ENCODE data around the gene ADD3. TPM values are rescaled to one million over a fixed set of nuclear protein-coding genes. Genes with fewer than 3 reads are reported as not detected.

Gene ADD3
- total and polyA plus RNA-seq, 2 donors (not counting 3 experiments of a cell fraction or from before 2014, with no cell fraction given): 14.9 to 55.2 TPM

DNA sequence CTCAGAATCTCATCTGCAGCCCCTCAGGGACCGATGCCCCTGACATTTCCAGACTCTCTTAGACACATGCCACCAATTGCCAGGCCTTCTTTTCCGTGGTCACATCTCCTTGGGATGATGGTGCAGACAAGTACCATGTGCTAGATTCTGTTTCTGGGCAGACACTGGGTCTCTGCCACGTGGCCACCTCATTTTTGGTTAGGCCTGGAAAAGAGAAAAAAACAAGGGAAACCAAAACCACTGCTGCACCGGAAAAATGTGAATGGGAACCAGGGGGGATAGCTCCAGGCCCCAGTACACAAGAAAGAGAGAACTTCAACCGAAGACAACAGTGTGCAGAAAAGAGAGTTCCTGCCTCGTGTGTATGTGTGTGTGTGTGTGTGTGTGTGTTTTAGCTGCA is 176.6 kb downstream of the ADD3 start:
- no peak for FAIRE-seq
- Histone ChIP-seq H4K20me1 (replicated peaks; ENCODE audit: control insufficient read depth, extremely low read depth, insufficient read depth, low read length) (no peaks in the 10 kb centered on the region), H3K36me3 (ENCODE audit: control insufficient read depth in 2 of 2, extremely low read depth in 1 of 2, insufficient read depth in 2 of 2, low read length in 2 of 2) (no peaks in the 10 kb centered on the region), H3K4me1 (ENCODE audit: control insufficient read depth, extremely low read depth, insufficient read depth, low read length) (no peaks in the 10 kb centered on the region), H3K4me2 (ENCODE audit: insufficient read depth, low read length) (no peak overlapping the region), H3K79me2 (ENCODE audit: control insufficient read depth, insufficient read depth, low read length) (no peaks in the 10 kb centered on the region), H2AFZ (ENCODE audit: low read depth, low read length) (no peak overlapping the region), H3K9me1 (replicated peaks; ENCODE audit: control insufficient read depth, extremely low read depth, insufficient read depth, low read length) (no peaks in the 10 kb centered on the region), H3K9me3 (replicated peaks; ENCODE audit: control insufficient read depth, insufficient read depth, low read length) (no peaks in the 10 kb centered on the region), H3K4me3 (replicated peaks in 1 of 3; ENCODE audit: insufficient read depth in 1 of 3, low read depth in 1 of 3, low read length in 3 of 3) (no peak overlapping the region), H3K9ac (replicated peaks; ENCODE audit: extremely low read depth, insufficient read depth, low read length) (no peak overlapping the region), H3K27me3 (ENCODE audit: control insufficient read depth in 2 of 2, insufficient read depth in 2 of 2, low read length in 2 of 2) (peaks cover 0 to 3% of the 10 kb centered on the region in 2 experiments), H3K27ac (ENCODE audit: insufficient read depth, low read depth, low read length) (no peak overlapping the region)
- CTCF ChIA-PET: no interaction called here
- DNase-seq (ENCODE audit: low read depth, low spot score): no peak
- POLR2A ChIA-PET: no interaction called here
- dilution Hi-C loops (cut with MboI; ENCODE audit: extremely low pct_ligation_motif_present, low sequenced_read_pairs) (no loop called here), intact Hi-C loops (cut with micrococcal nuclease) (no loop called here)
- no TSS peak for BruUV-seq (replicated peaks)
- TF ChIP-seq, protein P1, sequence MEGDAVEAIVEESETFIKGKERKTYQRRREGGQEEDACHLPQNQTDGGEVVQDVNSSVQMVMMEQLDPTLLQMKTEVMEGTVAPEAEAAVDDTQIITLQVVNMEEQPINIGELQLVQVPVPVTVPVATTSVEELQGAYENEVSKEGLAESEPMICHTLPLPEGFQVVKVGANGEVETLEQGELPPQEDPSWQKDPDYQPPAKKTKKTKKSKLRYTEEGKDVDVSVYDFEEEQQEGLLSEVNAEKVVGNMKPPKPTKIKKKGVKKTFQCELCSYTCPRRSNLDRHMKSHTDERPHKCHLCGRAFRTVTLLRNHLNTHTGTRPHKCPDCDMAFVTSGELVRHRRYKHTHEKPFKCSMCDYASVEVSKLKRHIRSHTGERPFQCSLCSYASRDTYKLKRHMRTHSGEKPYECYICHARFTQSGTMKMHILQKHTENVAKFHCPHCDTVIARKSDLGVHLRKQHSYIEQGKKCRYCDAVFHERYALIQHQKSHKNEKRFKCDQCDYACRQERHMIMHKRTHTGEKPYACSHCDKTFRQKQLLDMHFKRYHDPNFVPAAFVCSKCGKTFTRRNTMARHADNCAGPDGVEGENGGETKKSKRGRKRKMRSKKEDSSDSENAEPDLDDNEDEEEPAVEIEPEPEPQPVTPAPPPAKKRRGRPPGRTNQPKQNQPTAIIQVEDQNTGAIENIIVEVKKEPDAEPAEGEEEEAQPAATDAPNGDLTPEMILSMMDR (IDR thresholded peaks at IDR 0.05; ENCODE audit: extremely low read depth in 1 of 2, insufficient read depth in 1 of 2, low read depth in 1 of 2, low read length in 2 of 2): no peak
- TF ChIP-seq POLR2A (IDR thresholded peaks at IDR 0.05; ENCODE audit: low read depth, low read length) (no peak), EZH2 (IDR thresholded peaks at IDR 0.05; ENCODE audit: borderline replicate concordance, low read depth, low read length, severe bottlenecking) (no peak), MAX (IDR thresholded peaks at IDR 0.05; ENCODE audit: insufficient read depth, insufficient read length) (no peak), GATA2 (IDR thresholded peaks at IDR 0.05; ENCODE audit: insufficient read depth, insufficient read length, low read depth, low read length) (no peak), MYC (IDR thresholded peaks at IDR 0.05; ENCODE audit: low read depth, low read length) (no peak), POLR2AphosphoS5 (IDR thresholded peaks at IDR 0.05; ENCODE audit: insufficient read depth, low read depth, low read length) (no peak), JUN (IDR thresholded peaks at IDR 0.05; ENCODE audit: borderline replicate concordance, insufficient read depth, insufficient read length, low read depth) (no peak), FOS (IDR thresholded peaks at IDR 0.05; ENCODE audit: borderline replicate concordance, insufficient read depth, low read length) (no peak)

Small RNA genes within 50 kb of the gene (small RNA-seq; reads per million reads assigned to genes)
- gene SNRPGP12 (ENCODE audit: insufficient read depth, insufficient read length, low read depth, low replicate concordance): not detected

Other genes starting within 250 kb of the ADD3 start
- 81.1 and 87.3 TPM in 2 replicates for gene XPNPEP1, start 84.5 kb upstream of the ADD3 start, total RNA-seq
- 245 and 319 TPM in 2 replicates for gene XPNPEP1, start 84.5 kb upstream of the ADD3 start, polyA plus RNA-seq
- 4.7 and 8.5 TPM in 2 replicates for gene MXI1, start 199.6 kb downstream of the ADD3 start, total RNA-seq
- 2.7 and 3.0 TPM in 2 replicates for gene MXI1, start 199.6 kb downstream of the ADD3 start, polyA plus RNA-seq